Measurements from ENCODE around the gene IER5L.
"Not testable (repeated sequence)": the region's sequence is repeated elsewhere in the genome, so short reads cannot be mapped to it uniquely, and the experiment has no call there.

IER5L gene

GRCh38 chr9:129140397-129141065 is 37.5 kb downstream of the IER5L start:
- peak in 1 of 3 experiments; percentile 11 for DNase-seq (ENCODE audit: low read depth in 2 of 3, low spot score in 2 of 3)

- peak; percentile 35 to 58 (median 52) for DNase-seq (ENCODE audit: low read depth in 2 of 3, low spot score in 2 of 3)
These were observed 38.1 kb downstream of the IER5L start for GRCh38 chr9:129139993-129140396.

- DNase-seq (ENCODE audit: low read depth in 2 of 3, low spot score in 2 of 3) = peak in 2 of 3 experiments; percentile 44 to 51
These were observed 38.6 kb downstream of the IER5L start for GRCh38 chr9:129139233-129139992.

GRCh38 chr9:129138476-129139232 is 39.4 kb downstream of the IER5L start:
- no peak for DNase-seq (ENCODE audit: low read depth in 2 of 3, low spot score in 2 of 3)

- no peak for DNase-seq (ENCODE audit: low read depth in 2 of 3, low spot score in 2 of 3)
These were observed 40.0 kb downstream of the IER5L start for GRCh38 chr9:129138144-129138462.

GRCh38 chr9:129137292-129138143 is 40.5 kb downstream of the IER5L start:
- DNase-seq (ENCODE audit: low read depth in 2 of 3, low spot score in 2 of 3) = no peak

GRCh38 chr9:129136446-129137035 is 41.5 kb downstream of the IER5L start:
- DNase-seq (ENCODE audit: low read depth in 2 of 3, low spot score in 2 of 3) = no peak

- DNase-seq (ENCODE audit: low read depth in 2 of 3, low spot score in 2 of 3) = no peak
These were observed 42.6 kb downstream of the IER5L start for GRCh38 chr9:129135476-129135875.

- DNase-seq (ENCODE audit: low read depth in 2 of 3, low spot score in 2 of 3) = no peak
These were observed 45.0 kb downstream of the IER5L start for GRCh38 chr9:129133082-129133481.

- DNase-seq (ENCODE audit: low read depth in 2 of 3, low spot score in 2 of 3) = peak in 2 of 3 experiments; percentile 70 to 71
These were observed 46.5 kb downstream of the IER5L start for GRCh38 chr9:129131300-129132145.

GRCh38 chr9:129130791-129131190 is 47.3 kb downstream of the IER5L start:
- DNase-seq (ENCODE audit: low read depth in 2 of 3, low spot score in 2 of 3) = no peak

- not testable (repeated sequence) for DNase-seq (ENCODE audit: low read depth in 2 of 3, low spot score in 2 of 3)
These were observed 47.8 kb downstream of the IER5L start for GRCh38 chr9:129130271-129130670.

GRCh38 chr9:129128689-129129088 is 49.4 kb downstream of the IER5L start:
- no peak for DNase-seq (ENCODE audit: low read depth in 2 of 3, low spot score in 2 of 3)

- no peak for DNase-seq (ENCODE audit: low read depth in 2 of 3, low spot score in 2 of 3)
These were observed 51.1 kb downstream of the IER5L start for GRCh38 chr9:129126749-129127618.
